ENCODE measurements around the gene KCNS3. TPM values are rescaled to one million over a fixed set of nuclear protein-coding genes. Genes with fewer than 3 reads are reported as not detected.

KCNS3 gene
- total and polyA plus RNA-seq, 2 donors (not counting 1 experiment from before 2014, with no cell fraction given), result 3.0 to 6.3 TPM

- Histone ChIP-seq H3K9me3 (ENCODE audit: control insufficient read depth, insufficient read depth, low read depth, low read length) (no peaks in the 10 kb centered on the region), H3K9ac (ENCODE audit: insufficient read depth, low read length) (no peak overlapping the region), H3K4me2 (ENCODE audit: extremely low read depth, insufficient read depth, low read length) (no peak overlapping the region), H3K27ac (ENCODE audit: insufficient read depth, low read length) (no peak overlapping the region), H2AFZ (ENCODE audit: low read length) (no peak overlapping the region), H3K27me3 (ENCODE audit: control insufficient read depth, insufficient read depth, low read length) (no peaks in the 10 kb centered on the region), H3K79me2 (ENCODE audit: control insufficient read depth, insufficient read depth, low read length) (no peaks in the 10 kb centered on the region), H4K20me1 (ENCODE audit: control insufficient read depth, extremely low read depth, insufficient read depth, low read length) (no peaks in the 10 kb centered on the region), H3K4me1 (ENCODE audit: control insufficient read depth, extremely low read depth, insufficient read depth, low read length) (peaks cover 10% of the 10 kb centered on the region), H3K4me3 (replicated peaks in 1 of 4; ENCODE audit: control extremely low read depth in 1 of 4, insufficient read depth in 1 of 4, low read depth in 3 of 4, low read length in 4 of 4) (no peak overlapping the region), H3K36me3 (ENCODE audit: control insufficient read depth, insufficient read depth, low read length) (no peaks in the 10 kb centered on the region)
- peak in 1 of 2 donors; percentile 68 for DNase-seq (ENCODE audit: low read depth in 2 of 2)
- TF ChIP-seq, protein P1, sequence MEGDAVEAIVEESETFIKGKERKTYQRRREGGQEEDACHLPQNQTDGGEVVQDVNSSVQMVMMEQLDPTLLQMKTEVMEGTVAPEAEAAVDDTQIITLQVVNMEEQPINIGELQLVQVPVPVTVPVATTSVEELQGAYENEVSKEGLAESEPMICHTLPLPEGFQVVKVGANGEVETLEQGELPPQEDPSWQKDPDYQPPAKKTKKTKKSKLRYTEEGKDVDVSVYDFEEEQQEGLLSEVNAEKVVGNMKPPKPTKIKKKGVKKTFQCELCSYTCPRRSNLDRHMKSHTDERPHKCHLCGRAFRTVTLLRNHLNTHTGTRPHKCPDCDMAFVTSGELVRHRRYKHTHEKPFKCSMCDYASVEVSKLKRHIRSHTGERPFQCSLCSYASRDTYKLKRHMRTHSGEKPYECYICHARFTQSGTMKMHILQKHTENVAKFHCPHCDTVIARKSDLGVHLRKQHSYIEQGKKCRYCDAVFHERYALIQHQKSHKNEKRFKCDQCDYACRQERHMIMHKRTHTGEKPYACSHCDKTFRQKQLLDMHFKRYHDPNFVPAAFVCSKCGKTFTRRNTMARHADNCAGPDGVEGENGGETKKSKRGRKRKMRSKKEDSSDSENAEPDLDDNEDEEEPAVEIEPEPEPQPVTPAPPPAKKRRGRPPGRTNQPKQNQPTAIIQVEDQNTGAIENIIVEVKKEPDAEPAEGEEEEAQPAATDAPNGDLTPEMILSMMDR (conservative IDR thresholded peaks at IDR 0.05 in 1 of 2, IDR thresholded peaks at IDR 0.05 in 1 of 2; ENCODE audit: low read depth in 1 of 2, low read length in 2 of 2), result no peak
- no peak for TF ChIP-seq EZH2 (IDR thresholded peaks at IDR 0.05; ENCODE audit: low read length, missing control alignments)
Measured at GRCh38 chr2:17972991-17973390, 94.5 kb downstream of the KCNS3 start.

DNA sequence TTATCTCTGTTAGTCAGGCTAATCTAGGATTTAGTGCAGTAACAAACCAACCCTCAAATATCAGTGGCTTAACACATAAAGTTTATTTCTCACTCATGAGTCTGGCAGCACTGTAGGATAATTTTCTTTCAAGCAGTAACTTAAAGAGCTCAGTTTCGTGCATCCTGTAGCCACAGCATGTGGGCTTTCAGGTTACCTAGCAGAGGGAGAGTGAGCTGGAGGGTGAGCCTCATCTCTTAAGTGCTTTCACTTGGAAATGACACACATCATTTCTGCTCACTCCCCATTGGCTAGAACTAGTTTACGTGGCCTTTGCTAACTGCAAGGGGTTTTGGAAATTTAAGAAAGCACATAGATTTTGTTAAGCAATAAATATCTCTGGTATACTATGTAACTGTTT lies 96.9 kb downstream of the KCNS3 start:
- H3K9ac ChIP-seq (ENCODE audit: insufficient read depth, low read length), result no peak overlapping the region
- H4K20me1 ChIP-seq (ENCODE audit: control insufficient read depth, extremely low read depth, insufficient read depth, low read length), result no peaks in the 10 kb centered on the region
- H2AFZ ChIP-seq (ENCODE audit: low read length), result no peak overlapping the region
- no peaks in the 10 kb centered on the region for H3K9me3 ChIP-seq (ENCODE audit: control insufficient read depth, insufficient read depth, low read depth, low read length)
- H3K27me3 ChIP-seq (ENCODE audit: control insufficient read depth, insufficient read depth, low read length), result no peaks in the 10 kb centered on the region
- TF ChIP-seq, protein P1 (conservative IDR thresholded peaks at IDR 0.05 in 1 of 2, IDR thresholded peaks at IDR 0.05 in 1 of 2; ENCODE audit: low read depth in 1 of 2, low read length in 2 of 2), result no peak
- no peak for TF ChIP-seq EZH2 (IDR thresholded peaks at IDR 0.05; ENCODE audit: low read length, missing control alignments)
- H3K27ac ChIP-seq (ENCODE audit: insufficient read depth, low read length), result no peak overlapping the region
- H3K4me2 ChIP-seq (ENCODE audit: extremely low read depth, insufficient read depth, low read length), result no peak overlapping the region
- H3K4me1 ChIP-seq (ENCODE audit: control insufficient read depth, extremely low read depth, insufficient read depth, low read length), result peaks cover 15% of the 10 kb centered on the region
- H3K79me2 ChIP-seq (ENCODE audit: control insufficient read depth, insufficient read depth, low read length), result no peaks in the 10 kb centered on the region
- no peak for DNase-seq (ENCODE audit: low read depth in 2 of 2)
- no peaks in the 10 kb centered on the region for H3K36me3 ChIP-seq (ENCODE audit: control insufficient read depth, insufficient read depth, low read length)
- H3K4me3 ChIP-seq (replicated peaks in 1 of 4; ENCODE audit: control extremely low read depth in 1 of 4, insufficient read depth in 1 of 4, low read depth in 3 of 4, low read length in 4 of 4), result no peak overlapping the region

DNA sequence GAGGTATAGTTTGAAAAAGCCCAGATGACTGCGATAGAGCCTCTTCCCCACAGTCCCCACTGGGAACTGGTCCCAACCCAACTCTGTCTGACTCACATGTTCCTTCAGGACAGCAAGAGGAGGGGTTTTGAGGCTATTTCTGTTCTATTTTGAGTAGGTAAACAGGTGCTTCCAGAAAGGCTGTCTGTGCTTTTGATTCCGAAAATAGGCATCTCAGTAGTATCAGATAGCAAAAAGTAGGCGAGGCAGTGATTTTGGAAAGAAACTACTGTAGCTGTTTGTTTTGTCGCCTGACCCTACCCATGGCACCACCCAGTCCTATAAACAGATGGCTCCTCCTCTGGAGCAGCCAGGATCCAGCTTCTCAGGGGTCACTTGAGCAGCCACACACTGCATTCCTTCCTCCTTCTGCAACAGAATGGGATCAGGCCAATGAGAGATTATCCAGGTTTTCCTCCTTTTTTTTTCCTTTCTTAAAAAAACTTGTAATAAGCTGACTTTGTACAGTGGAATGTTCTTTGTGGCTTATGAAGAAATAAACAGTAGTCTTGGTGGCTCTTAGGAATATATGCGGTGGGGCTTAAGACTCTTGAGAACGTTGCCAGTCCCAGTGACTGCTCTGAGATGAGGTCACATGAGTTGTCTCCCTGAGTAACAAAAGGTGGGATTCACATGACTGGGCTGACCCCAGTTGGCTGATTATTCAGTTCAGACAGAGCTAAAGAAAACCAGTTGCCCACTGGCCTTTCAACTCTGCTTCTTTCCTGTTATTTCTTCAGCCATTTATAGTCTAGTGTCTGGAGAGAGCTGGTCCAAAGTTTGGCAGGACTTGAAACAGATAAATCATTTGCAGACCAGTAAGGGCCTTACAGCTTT lies 98.6 kb downstream of the KCNS3 start:
- H3K27ac ChIP-seq (ENCODE audit: insufficient read depth, low read length), result peak overlapping the region; percentile 73
- peaks cover 15% of the 10 kb centered on the region for H3K4me1 ChIP-seq (ENCODE audit: control insufficient read depth, extremely low read depth, insufficient read depth, low read length)
- DNase-seq (ENCODE audit: low read depth in 2 of 2), result peak; percentile 100
- H3K9me3 ChIP-seq (ENCODE audit: control insufficient read depth, insufficient read depth, low read depth, low read length), result no peaks in the 10 kb centered on the region
- no peaks in the 10 kb centered on the region for H3K79me2 ChIP-seq (ENCODE audit: control insufficient read depth, insufficient read depth, low read length)
- no peaks in the 10 kb centered on the region for H3K27me3 ChIP-seq (ENCODE audit: control insufficient read depth, insufficient read depth, low read length)
- peak overlapping the region; percentile 81 for H3K4me2 ChIP-seq (ENCODE audit: extremely low read depth, insufficient read depth, low read length)
- no peak overlapping the region for H3K9ac ChIP-seq (ENCODE audit: insufficient read depth, low read length)
- peak overlapping the region in 1 of 4 experiments; percentile 13 for H3K4me3 ChIP-seq (replicated peaks in 1 of 4; ENCODE audit: control extremely low read depth in 1 of 4, insufficient read depth in 1 of 4, low read depth in 3 of 4, low read length in 4 of 4)
- TF ChIP-seq EZH2 (IDR thresholded peaks at IDR 0.05; ENCODE audit: low read length, missing control alignments), result no peak
- TF ChIP-seq, protein P1 (conservative IDR thresholded peaks at IDR 0.05 in 1 of 2, IDR thresholded peaks at IDR 0.05 in 1 of 2; ENCODE audit: low read depth in 1 of 2, low read length in 2 of 2), result peak in 1 of 2 donors; percentile 3
- no peaks in the 10 kb centered on the region for H4K20me1 ChIP-seq (ENCODE audit: control insufficient read depth, extremely low read depth, insufficient read depth, low read length)
- no peak overlapping the region for H2AFZ ChIP-seq (ENCODE audit: low read length)
- no peaks in the 10 kb centered on the region for H3K36me3 ChIP-seq (ENCODE audit: control insufficient read depth, insufficient read depth, low read length)
